Stimulated activated CD8-positive, alpha-beta memory T cell treated with anti-CD3 and anti-CD28 coated beads, Interleukin-12 subunit alpha, Interleukin-12 subunit beta, amount 100 ng/mL, for 4 hours (primary cell): ENCODE results near the gene KDM5B.

Experiments
- DNase-seq: peaks from one replicate; pipeline ENCODE4 v3.0.0-alpha.2; 2020; ENCODE audit warnings: low read depth

The KDM5B gene

GRCh38 chr1:202685641-202686040, 122.6 kb downstream of the KDM5B start:
- no peak for DNase-seq

DNA sequence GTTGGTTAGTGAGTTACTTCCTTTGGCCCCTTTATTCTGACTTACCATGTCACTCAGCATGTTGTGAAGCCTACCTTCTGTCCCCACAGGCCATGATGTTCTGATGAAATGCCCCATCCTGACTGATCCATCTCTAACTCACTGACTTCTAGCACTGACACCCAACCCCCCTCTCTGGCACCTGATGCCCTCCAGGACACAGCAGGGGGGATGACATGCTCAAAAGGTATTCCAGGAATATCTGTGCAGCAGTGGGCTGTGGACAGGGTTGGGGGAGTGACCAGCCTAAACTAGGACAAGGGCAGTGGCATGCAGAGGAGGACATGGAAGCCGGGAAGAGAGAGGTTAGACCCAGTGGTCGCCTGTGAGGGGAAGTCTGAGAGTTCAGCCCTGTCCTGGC, 123.5 kb downstream of the KDM5B start:
- no peak for DNase-seq

GRCh38 chr1:202683029-202683428, 125.2 kb downstream of the KDM5B start:
- no peak for DNase-seq

DNA sequence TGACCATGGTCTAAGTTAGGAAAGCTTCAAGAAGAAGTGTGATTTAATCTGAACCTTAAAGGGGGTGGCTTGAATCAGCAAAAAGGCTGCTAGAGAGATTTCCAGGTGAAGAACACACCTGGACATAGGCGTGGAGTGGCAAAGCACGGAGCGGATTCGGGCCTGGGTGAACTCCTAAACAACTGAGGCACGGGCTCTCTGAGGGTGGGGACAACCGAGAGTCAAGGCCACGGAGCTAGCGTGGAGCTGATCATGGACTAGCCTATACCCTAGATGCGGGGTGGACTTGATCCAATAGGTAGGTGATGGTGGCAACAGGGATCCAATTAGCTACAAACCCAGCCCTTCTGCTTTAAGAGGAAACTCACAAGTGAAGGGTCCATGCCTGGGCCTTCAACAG, 125.7 kb downstream of the KDM5B start:
- DNase-seq: no peak

DNA sequence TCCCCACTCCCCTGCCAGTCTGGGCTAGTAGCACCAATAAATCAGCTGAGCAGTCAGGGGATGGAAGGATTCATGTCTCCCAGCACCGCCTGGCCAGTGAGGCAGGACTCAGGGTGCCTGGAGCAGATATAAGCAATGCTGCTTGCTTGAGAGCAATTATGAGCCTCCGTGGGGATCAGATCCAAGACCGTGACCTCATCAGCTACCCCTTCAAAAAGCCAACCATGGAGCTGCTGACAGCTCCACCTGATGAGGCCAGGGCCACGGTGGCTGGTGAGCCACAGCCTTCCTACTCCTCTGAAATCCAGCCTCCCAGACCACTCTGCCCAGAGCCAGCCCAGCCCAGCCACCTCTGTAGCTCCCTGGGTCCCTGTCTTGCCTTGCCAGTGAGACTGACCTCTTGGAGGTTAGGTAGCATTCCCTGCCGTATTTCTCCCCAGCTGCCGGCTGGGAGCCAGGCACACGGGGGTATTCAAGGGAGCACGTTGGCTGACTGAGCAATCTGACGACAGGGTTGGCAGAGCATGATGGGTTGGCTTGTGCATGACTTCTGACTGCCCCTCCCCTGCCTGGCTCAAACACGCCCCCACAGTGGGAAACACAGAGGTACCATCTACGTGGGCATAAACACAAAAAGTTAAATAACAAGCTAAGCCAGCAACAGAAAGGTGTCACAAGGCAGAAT, 126.3 kb downstream of the KDM5B start:
- DNase-seq: no peak

- DNase-seq: no peak
These were observed 127.5 kb downstream of the KDM5B start for GRCh38 chr1:202680586-202681352.

DNA sequence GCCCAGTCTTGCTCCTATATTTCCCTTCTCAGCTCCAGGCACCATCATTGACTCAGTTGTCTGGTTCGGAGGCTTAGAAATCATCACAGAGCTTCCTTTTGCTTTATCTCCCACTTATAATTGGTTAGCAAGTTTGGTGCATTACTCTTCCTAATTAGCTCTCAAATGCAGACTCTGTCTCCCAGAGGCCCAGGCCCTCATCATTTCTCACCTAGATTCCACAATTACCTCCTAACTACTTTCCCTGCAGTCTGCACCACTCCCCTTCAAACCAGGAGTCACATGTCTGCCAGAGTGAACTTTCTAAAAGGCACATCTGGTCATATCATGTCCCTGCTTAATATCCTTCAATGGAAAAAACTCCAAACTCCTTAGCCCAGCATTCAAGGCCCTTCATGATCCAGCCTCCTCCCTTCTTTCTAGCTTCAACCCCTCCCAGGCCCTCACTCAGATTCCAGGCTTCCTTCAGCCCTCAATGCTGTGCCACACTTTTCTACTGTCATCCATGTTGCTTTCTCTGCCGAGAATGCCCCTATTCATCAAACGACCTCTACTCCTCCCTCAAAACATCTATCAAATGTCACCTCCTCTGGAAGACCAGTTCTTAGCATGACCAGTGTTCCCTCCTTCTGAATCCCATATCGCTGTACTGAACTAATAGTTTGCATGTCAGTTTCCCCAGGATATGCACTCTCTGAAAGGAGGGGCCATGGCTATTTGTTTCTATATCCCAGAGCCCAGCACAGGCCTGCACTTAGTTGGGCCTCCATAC, 128.6 kb downstream of the KDM5B start:
- no peak for DNase-seq

GRCh38 chr1:202677433-202677832, 130.8 kb downstream of the KDM5B start:
- no peak for DNase-seq
